Retinal pigment epithelial cell (primary cell): ENCODE data around the gene DOCK11.

Experiments
- DNase-seq: peaks from one replicate; pipeline ENCODE4 v3.0.0-alpha.2; 2010; ENCODE audit warnings: low read depth
- H3K4me3 ChIP-seq: 2 replicates; pipeline ENCODE4 v1.5.1; 2011; ENCODE audit warnings: mild to moderate bottlenecking, low read length, control low read depth, moderate library complexity
- TF ChIP-seq, protein P1 (sequence below): conservative IDR thresholded peaks from 2 replicates; pipeline ENCODE4 v1.5.1; 2011; ENCODE audit warnings: low read depth, low read length, control low read depth, inconsistent platforms

Gene DOCK11

DNA sequence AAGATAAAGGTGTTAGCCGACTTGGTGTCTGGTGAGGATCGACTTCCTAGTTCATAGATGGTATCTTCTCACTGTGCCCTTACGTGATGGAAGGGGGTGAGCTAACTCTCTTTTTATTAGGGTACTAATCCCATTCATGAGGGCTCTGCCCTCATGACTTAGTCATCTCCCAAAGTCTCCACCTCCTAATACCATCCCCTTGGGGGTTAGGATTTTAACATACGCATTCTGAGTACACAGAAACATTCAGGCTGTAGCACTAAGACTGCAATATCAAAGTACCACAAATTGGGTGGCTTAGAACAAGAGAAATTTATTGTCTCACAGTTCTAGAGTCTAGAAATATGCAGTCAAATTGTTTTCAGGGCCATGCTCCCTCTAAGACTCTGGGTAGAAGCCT is 173.8 kb downstream of the DOCK11 start:
- H3K4me3 ChIP-seq: no peak overlapping the region
- no peak for DNase-seq
- TF ChIP-seq, protein P1, sequence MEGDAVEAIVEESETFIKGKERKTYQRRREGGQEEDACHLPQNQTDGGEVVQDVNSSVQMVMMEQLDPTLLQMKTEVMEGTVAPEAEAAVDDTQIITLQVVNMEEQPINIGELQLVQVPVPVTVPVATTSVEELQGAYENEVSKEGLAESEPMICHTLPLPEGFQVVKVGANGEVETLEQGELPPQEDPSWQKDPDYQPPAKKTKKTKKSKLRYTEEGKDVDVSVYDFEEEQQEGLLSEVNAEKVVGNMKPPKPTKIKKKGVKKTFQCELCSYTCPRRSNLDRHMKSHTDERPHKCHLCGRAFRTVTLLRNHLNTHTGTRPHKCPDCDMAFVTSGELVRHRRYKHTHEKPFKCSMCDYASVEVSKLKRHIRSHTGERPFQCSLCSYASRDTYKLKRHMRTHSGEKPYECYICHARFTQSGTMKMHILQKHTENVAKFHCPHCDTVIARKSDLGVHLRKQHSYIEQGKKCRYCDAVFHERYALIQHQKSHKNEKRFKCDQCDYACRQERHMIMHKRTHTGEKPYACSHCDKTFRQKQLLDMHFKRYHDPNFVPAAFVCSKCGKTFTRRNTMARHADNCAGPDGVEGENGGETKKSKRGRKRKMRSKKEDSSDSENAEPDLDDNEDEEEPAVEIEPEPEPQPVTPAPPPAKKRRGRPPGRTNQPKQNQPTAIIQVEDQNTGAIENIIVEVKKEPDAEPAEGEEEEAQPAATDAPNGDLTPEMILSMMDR: no peak

DNA sequence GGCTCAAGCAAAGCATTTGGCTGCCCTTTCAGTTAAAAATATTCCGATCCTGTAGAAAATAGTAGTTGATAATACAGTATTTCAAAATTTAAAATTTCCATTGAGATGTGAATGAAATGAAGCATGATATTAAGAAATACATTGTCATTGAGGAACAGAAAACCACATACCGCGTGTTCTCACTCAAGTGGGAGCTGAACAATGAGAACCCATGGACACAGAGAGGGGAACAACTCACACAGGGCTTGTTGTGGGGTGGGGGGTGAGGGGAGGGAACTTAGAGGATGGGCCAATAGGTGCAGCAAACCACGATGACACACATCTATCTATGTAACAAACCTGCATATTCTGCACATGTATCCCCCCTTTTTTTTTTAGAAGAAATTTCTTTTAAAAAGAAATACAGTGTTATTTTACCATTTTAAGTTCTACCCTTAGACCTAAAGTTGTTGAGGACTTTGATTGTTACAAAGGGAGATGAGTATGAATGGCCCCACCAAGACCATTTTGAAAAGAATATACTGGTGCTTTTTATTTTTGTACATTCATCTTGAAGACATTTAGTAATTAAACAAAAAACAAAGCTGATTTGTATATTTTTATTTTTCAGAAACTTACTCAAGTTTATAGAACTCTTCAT is 179.8 kb downstream of the DOCK11 start:
- no peak for DNase-seq
- TF ChIP-seq, protein P1: no peak

DNA sequence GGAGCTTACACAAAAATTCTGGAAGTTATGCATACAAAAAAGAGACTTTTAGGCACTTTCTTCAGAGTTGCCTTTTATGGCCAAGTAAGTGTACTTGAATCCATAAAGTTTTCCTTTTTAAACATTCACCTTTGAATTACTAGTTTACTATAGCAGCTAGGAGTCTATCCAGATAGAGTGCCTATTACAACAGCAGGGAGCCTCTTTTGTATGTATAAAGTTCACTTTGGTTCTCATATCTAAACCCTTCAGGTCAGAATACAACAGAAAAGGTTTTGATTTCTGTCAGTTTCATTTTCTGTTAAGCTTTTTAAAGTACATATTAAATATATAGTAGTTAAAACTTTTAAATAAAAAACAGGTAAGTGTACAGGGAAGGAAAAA is 180.3 kb downstream of the DOCK11 start:
- no peak for DNase-seq
- TF ChIP-seq, protein P1: no peak
- no peak overlapping the region for H3K4me3 ChIP-seq

More for the DNA sequence above, 179.8 kb downstream of the DOCK11 start:
- no peak overlapping the region for H3K4me3 ChIP-seq

DNA sequence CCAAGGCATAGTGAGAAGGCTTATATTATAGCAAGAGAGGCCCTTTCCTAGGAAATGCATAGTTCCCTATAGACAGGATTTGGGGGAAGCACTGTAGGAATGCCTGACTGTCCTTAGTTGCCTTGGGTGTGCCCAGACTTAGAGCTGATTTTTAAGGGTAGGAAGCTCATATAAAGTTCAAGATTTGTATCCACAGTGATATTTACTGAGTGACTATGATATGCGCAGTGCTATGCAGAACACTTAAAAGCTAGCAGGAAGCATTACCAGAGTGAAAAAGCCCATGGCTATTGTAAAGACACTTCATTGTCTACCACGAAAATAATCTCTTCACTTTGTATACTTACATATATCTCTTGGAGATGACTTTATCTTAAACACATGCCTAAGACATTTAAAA is 181.7 kb downstream of the DOCK11 start:
- H3K4me3 ChIP-seq: no peak overlapping the region
- DNase-seq: no peak
- TF ChIP-seq, protein P1: no peak

DNA sequence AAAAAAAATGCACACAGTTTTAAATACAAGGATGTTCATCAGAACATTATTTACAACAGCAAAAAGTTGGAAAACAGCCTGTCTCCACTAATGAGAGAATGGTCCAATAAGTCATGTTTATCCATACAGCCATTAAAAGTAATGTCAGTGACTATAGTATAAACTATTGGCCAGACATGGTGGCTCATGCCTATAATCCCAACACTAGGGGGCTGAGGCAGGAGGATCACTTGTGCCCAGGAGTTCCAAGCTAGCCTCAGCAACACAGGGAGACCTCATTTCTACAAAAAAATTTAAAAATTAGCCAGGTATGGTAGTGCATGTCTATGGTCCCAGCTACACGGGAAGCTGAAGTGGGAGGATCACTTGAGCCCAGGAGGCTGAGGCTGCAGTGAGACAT is 183.7 kb downstream of the DOCK11 start:
- TF ChIP-seq, protein P1: no peak
- DNase-seq: no peak
- H3K4me3 ChIP-seq: no peak overlapping the region

DNA sequence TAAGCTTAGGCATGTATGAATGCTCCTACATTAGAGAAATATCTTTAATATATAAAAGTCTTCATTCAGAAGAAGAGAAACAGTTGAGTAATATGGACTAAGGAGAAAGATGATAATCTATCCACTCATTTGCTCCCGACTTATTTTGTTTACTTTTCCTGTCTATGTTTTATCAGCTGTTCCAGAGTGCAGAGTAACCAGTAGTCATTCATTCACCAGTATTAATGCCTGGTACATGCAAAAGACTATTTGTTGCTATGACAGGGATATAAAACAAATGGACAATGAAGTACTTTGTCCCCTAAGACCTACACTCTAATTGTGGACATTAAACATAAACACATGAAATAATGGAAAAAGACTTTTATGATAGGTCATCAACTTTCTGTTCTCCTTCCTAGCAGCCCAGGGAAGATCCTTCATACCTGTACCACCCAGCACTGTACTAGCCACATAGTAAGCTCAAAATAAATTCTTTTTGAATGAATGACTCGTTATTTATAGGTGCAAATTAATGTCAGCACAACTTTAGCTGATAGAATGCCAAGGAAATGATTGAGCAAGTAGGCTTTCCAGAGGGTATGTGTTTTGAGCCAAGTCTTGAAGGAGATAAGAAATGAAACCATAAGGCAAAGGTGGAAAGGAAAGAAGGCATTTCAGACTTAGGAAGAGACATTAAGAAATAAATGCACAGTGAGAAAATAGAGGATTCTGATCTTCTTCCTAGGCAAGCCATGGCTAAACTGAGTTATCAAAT is 186.8 kb downstream of the DOCK11 start:
- H3K4me3 ChIP-seq: no peak overlapping the region
- no peak for DNase-seq
- TF ChIP-seq, protein P1: no peak

DNA sequence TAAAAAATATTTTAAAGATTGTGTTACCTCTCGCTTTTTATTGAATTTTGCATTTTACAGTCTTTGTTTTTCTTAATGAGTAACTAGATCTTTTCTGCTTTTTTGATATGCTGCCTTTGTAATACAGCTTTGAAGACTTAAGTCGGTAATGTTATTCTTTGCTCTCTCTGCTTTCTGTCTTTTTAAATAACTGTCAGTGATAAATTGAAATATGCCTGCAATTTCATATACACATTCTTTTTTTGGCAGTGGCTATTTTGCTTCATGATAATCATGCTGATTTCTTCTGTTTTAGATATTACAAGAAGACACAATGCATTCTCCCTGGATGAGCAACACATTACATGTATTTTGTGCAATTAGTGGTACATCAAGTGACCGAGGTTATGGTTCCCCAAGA is 189.8 kb downstream of the DOCK11 start:
- TF ChIP-seq, protein P1: no peak
- DNase-seq: no peak
- no peak overlapping the region for H3K4me3 ChIP-seq
